Gastrocnemius medialis (tissue), 4 donors: ENCODE data around the gene FHOD1. TPM values are rescaled to one million over a fixed set of nuclear protein-coding genes. Genes with fewer than 3 reads are reported as not detected.

Source experiments
- ATAC-seq, 2 donors: fragments of 150-250 bp; one replicate each; pipeline ENCODE4 v1.9.1; 2016
- DNase-seq, 2 donors: peaks; one replicate each; pipeline ENCODE4 v3.0.0-alpha.2; 2019
- H3K27ac ChIP-seq, 4 donors: fragments of 200-600 bp; sonication (generic); 1 replicate in 1 of 4; 2 replicates in 3 of 4; pipeline ENCODE4 v1.5.1; 2016 to 2018; ENCODE audit warnings: mild to moderate bottlenecking in 2 of 4, moderate library complexity in 1 of 4
- H3K27me3 ChIP-seq, 3 donors: fragments of 200-600 bp; sonication (generic) in 2 of 3; 1 replicate in 1 of 3; 2 replicates in 2 of 3; pipeline versions ENCODE4 v1.5.1 to v1.6.0; 2016 to 2019; ENCODE audit warnings: mild to moderate bottlenecking in 1 of 3, moderate library complexity in 1 of 3
- H3K36me3 ChIP-seq, 2 donors: fragments of 200-600 bp; sonication (generic) in 1 of 2; one replicate each; pipeline ENCODE4 v1.5.1; 2017 to 2018
- H3K4me1 ChIP-seq, 2 donors: fragments of 200-600 bp; sonication (generic) in 1 of 2; one replicate each; pipeline ENCODE4 v1.5.1; 2016 to 2017; ENCODE audit warnings: mild to moderate bottlenecking in 2 of 2
- H3K4me3 ChIP-seq, 4 donors: fragments of 200-600 bp; sonication (generic) in 3 of 4; 1 replicate in 1 of 4; 2 replicates in 3 of 4; pipeline ENCODE4 v1.5.1; 2016 to 2019; ENCODE audit warnings: mild to moderate bottlenecking in 2 of 4
- H3K9me3 ChIP-seq, 3 donors: fragments of 200-600 bp; sonication (generic) in 2 of 3; 1 replicate in 1 of 3; 2 replicates in 2 of 3; pipeline ENCODE4 v1.5.1; 2016 to 2019
- CTCF ChIP-seq, 5 experiments: fragments of 450-650 bp in 3 of 5; fragments of 200-600 bp in 2 of 5; sonication (generic) in 2 of 5; IDR thresholded peaks in 4 of 5; conservative IDR thresholded peaks in 1 of 5; 1 replicate in 4 of 5; 2 replicates in 1 of 5; pipeline ENCODE4 v1.5.1; 2016 to 2019; ENCODE audit warnings: antibody characterized with exemption in 5 of 5, mild to moderate bottlenecking in 3 of 5, moderate library complexity in 3 of 5
- POLR2A ChIP-seq, 2 donors: fragments of 450-650 bp; IDR thresholded peaks; one replicate each; pipeline ENCODE4 v1.6.1; 2017; ENCODE audit warnings: antibody characterized with exemption in 2 of 2, mild to moderate bottlenecking in 2 of 2, moderate library complexity in 2 of 2
- in situ Hi-C, 4 donors: fragments of 200-750 bp; cut with MboI; loops; one replicate each; pipeline versions ENCODE4 v1.15.0 to v1.8.0; 2017; ENCODE audit warnings: low sequenced_read_pairs in 4 of 4
- intact Hi-C: fragments of 100-400 bp; cut with DNase I; formaldehyde crosslinking; loops from one replicate; pipeline ENCODE4 v1.15.1; 2023; ENCODE audit warnings: low total_unique reads
- total RNA-seq, 4 donors: library from RNA; depleted of rRNA; stranded (reverse); fragments of >200 nt; gene quantifications; one replicate each; pipeline versions ENCODE4 v1.1.0 to v1.2.3, GENCODE V29; 2016

Gene FHOD1
- total RNA-seq, 4 donors from 2014 or later, result 26.3 to 65.3 (median 52.4) TPM

DNA sequence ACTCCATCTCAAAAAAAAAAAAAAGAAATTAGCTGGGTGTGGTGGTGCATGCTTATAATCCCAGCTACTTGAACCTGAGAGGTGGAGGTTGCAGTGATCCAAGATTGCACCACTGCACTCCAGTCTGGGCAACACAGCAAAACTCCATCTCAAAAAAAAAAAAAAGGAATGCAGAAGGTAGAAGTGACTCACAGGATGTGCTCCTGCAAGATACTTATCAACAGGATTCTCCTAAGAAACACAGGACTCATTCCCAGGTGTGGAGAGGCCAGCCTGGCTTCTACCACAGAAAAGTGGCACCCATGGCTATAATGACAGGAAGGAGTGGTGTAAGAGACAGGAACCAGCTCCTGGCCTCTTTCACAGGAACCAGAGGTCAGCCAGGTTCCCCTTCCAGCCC is 34.5 kb downstream of the FHOD1 start:
- in situ Hi-C loops, result no loop called here
- Histone ChIP-seq H3K27me3 (no peaks in the 10 kb centered on the region), H3K36me3 (no peaks in the 10 kb centered on the region), H3K27ac (peak overlapping the region in 1 of 4 donors; percentile 57), H3K4me1 (peaks cover 33 to 34% of the 10 kb centered on the region in 2 donors), H3K9me3 (no peaks in the 10 kb centered on the region), H3K4me3 (no peak overlapping the region)
- no peak for DNase-seq
- no peak for ATAC-seq
- TF ChIP-seq POLR2A (IDR thresholded peaks at IDR 0.05) (no peak), CTCF (IDR thresholded peaks at IDR 0.05 in 4 of 5, conservative IDR thresholded peaks at IDR 0.05 in 1 of 5) (no peak)
- intact Hi-C loops, result no loop called here

- intact Hi-C loops (no loop called here), in situ Hi-C loops (no loop called here)
- TF ChIP-seq POLR2A (IDR thresholded peaks at IDR 0.05) (no peak), CTCF (IDR thresholded peaks at IDR 0.05 in 4 of 5, conservative IDR thresholded peaks at IDR 0.05 in 1 of 5) (no peak)
- no peaks in the 10 kb centered on the region for H3K27me3 ChIP-seq
- ATAC-seq, result no peak
- no peak overlapping the region for H3K4me3 ChIP-seq
- no peaks in the 10 kb centered on the region for H3K9me3 ChIP-seq
- DNase-seq, result no peak
- H3K4me1 ChIP-seq, result peaks cover 38 to 43% of the 10 kb centered on the region in 2 donors
- no peaks in the 10 kb centered on the region for H3K36me3 ChIP-seq
- no peak overlapping the region for H3K27ac ChIP-seq
Measured at GRCh38 chr16:67211674-67212073, 35.6 kb downstream of the FHOD1 start.

DNA sequence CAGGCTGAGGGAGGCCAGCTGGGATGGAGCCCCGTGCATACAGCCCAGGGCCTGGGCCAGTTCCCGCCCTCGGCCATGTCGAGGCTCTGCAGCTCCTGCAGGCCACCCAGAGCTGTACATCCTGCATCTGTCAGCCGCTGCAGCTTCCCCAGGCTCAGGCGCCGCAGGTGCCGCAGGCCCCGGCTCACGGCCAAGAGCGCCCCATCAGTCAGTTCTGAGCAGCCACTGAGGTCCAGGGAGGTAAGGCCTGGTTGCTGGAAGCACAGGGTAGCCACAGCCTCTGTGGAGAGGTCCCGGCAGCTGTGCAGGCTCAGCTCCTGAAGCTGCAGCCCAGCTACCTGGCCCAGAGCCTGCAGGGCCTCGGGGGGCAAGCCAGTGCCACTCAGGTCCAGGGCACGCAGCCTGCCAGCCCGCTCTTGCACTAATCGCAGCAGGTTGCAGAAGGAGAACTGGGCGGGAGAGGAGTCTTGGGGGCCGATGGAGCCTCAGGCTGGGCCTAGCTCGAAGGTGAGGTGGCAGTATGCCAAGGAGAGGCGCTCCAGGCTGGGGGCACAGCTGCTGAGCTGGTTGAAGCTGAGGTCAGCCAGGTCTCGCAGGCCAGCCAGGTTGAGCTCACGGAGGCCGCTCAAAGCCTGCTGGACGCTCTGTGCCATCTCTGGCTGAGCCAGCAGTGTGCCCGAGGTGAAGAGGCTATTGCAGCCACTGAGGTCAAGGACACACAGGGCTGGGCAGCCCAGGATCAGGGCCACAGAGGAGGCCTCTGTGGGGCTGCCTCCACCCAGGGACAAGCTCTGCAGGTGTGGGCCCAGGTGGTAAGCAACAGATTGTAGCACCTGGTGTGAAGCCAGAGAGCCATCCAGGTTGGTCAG is 37.0 kb downstream of the FHOD1 start:
- Histone ChIP-seq H3K27ac (peak overlapping the region in 1 of 4 donors; percentile 54), H3K4me3 (no peak overlapping the region), H3K36me3 (no peaks in the 10 kb centered on the region), H3K27me3 (no peaks in the 10 kb centered on the region), H3K9me3 (no peaks in the 10 kb centered on the region), H3K4me1 (peaks cover 38 to 43% of the 10 kb centered on the region in 2 donors)
- in situ Hi-C loops, result no loop called here
- intact Hi-C loops, result no loop called here
- DNase-seq, result no peak
- ATAC-seq, result no peak
- TF ChIP-seq CTCF (IDR thresholded peaks at IDR 0.05 in 4 of 5, conservative IDR thresholded peaks at IDR 0.05 in 1 of 5), result no peak

DNA sequence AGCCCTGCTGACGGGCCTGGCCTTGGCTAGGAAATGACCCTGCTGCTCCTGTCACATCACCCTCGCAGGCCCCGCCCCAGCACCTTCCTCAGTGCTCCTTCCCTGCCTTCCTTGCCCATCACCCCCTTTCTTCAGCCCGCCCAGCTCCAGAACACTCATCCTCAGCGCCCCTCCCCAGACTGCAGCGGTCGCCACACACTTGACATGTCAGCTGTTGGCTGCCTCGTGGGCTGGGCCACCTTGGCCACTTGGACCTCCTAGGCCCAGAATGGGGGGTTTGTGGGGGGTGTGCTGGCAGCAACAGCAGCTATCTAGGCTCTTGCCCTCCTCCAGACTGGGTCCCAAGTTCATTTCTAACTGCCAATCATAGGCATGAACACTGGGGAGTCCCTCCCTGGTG is 37.7 kb downstream of the FHOD1 start:
- Histone ChIP-seq H3K27ac (peak overlapping the region in 1 of 4 donors; percentile 40), H3K9me3 (no peaks in the 10 kb centered on the region), H3K4me1 (peaks cover 35 to 38% of the 10 kb centered on the region in 2 donors), H3K27me3 (no peaks in the 10 kb centered on the region), H3K36me3 (no peaks in the 10 kb centered on the region), H3K4me3 (no peak overlapping the region)
- TF ChIP-seq POLR2A (IDR thresholded peaks at IDR 0.05) (no peak), CTCF (IDR thresholded peaks at IDR 0.05 in 4 of 5, conservative IDR thresholded peaks at IDR 0.05 in 1 of 5) (no peak)
- no peak for ATAC-seq
- no peak for DNase-seq
- in situ Hi-C loops (no loop called here), intact Hi-C loops (no loop called here)
